Measurements from ENCODE around the gene RIMS3.

RIMS3 gene

DNA sequence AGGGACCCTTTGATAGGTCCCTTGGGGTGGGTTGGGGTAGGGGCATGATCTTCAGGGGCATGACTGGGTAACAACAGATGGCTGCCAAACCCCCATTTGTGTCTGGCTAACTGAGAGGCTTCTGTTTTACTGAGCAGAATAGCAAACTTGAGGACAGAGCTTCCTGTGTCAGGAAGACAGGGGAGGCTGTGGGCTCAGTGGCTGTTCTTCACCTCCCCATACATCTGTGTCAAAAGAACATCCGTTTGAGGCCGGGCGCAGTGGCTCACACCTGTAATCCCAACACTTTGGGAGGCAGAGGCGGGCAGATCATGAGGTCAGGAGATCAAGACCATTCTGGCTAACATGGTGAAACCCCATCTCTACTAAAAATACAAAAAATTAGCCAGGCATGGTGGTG, 35.9 kb downstream of the RIMS3 start:
- peak in 1 of 5 donors; percentile 26 for DNase-seq

DNA sequence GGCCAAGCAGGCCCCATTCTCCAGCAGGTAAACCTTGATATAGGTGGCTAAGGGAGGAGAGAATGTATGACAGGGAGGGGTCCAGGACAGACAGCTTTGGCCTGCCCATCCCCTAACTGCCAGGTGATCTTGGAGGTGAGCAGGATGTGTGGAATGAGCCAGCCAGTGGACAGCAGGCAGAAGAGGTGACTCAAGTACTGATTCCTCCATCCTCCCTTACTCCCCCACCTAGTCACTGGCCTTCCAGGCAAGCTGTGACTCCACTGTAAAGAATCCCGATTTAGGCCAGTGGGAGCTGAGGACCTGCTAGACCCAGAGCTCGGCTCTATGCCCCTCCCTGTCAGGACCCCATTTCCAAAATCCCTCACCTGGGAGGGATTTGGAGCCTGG, 36.6 kb downstream of the RIMS3 start:
- DNase-seq = no peak

GRCh38 chr1:40627987-40628902, 37.2 kb downstream of the RIMS3 start:
- DNase-seq = peak in 1 of 5 donors; percentile 68

- DNase-seq = no peak
Measured at GRCh38 chr1:40626383-40626770, 39.1 kb downstream of the RIMS3 start.

- DNase-seq = no peak
Measured at GRCh38 chr1:40625476-40626382, 39.8 kb downstream of the RIMS3 start.

DNA sequence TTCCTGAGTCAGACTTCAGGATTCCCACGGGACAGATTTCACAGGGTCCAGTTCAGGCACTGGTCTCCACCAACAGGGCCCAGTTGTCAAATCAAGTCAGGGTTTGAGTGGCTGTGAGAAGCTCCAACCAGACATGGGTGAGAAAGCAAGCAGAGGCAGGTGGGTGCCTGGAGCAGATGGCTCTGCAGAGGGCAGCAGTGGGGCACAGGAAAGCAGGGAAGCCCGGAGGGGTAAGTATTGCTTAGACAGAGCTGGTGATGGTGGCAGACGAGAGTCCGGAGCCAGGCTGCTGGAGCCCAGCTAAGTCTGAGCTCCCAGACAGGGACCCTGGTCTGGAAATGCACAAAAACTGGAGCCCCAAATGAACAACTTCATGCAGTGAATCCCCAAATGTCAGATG, 40.4 kb downstream of the RIMS3 start:
- no peak for DNase-seq

- DNase-seq = no peak
Measured at GRCh38 chr1:40622936-40623629, 42.4 kb downstream of the RIMS3 start.

DNA sequence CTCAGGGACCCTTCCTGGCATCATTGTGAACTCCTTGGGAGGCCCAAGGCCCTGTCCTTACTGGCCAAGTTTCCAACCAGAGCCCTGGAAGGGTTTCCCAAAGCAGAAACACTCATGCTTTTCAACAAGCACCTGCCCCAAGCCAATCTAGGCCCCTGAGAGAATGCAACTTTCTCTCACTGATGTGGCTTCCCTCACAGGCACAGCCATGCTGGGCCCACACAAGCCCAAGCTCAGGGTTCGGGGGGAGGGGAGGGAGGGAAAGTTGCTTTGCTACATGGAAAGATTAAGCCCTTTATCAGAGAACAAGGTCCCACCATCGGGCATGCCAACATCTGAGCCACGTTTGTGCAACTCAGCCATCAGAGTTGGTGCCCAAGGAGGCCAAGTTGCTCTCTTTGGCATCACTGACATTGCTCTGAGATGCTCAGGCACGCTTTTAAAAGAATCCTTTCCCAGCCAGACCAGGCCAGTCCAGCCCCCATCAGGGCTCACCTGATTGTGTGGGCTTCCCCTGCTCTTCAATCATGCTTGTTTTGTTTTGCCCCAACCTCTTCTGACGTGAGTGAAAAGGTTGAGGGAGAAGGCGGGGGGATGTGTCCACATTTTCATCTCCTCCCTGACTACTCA, 43.5 kb downstream of the RIMS3 start:
- DNase-seq = no peak

DNA sequence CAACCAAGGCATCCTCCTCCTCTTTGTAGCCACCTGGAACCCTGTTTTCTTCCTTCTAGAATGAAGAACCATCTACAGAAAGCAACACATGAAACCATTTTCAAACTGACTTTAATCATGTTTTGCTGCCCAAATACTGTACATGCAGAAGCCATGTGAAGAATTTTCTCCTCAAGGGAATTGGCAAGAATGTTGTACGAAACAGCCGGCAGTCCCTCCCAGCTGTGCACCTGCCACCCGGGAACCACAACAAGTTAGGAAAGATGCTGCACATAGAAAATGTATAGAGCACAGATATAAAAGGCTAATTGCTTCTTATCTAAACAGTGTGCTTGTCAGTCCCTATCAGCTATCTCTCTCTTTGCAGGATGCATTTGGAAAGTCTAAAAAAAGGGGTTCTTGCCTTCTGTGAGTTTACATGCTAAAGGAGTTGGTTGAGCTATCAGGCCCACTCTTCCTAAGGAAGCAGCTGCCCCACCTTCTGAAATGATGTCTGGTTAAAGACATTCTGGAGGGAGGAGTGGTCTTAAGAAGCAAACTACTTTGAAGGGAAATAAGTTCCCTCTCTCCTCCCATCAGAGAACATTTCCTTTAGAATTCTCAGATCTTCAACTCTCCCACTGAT, 44.8 kb downstream of the RIMS3 start:
- DNase-seq = no peak

DNA sequence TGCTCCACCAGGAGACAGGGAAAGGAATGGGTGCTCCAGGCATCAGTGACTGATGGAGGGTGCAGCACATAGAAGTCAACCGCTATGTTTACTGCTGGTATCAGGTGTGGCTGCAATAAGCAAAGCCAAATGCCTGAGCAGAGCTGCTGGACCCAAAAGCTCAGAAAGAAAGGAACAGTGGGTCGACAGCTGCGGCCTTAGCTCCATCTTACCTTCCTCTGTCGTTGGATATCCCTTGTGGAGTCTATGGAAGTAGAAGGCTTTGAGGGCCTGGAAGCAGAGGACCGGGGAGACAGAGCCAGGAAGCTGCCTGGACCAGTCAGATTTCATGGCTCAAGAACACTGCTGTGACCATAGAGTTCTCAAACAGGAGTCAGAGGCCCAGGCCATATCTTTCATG, 45.3 kb downstream of the RIMS3 start:
- DNase-seq = no peak

GRCh38 chr1:40618108-40618507, 47.4 kb downstream of the RIMS3 start:
- no peak for DNase-seq

DNA sequence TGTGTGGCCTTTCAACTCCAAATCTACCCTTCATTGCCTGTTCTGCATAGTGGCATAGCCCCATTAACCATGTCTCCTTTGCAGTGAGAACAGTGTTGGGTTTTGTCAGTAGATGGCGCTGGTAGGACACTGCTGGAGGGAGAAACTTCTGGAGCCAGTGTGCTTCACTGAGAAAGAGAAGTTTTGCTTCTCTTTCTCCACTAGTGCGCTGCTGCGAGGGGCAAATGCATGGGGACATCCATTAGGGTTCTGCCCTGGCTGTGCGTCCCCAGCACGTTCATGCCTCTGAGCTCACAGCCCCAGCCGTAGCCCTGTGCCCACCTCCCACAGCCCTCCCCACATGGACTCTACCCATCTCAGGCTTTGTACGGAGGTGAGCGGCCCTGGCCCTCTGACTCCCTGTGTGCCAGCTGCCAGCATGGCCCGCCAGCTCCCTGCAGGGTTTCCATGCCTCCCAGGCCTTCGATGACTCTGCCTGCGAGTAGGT, 53.1 kb downstream of the RIMS3 start:
- peak in 4 of 5 donors; percentile 34 to 64 (median 54) for DNase-seq

DNA sequence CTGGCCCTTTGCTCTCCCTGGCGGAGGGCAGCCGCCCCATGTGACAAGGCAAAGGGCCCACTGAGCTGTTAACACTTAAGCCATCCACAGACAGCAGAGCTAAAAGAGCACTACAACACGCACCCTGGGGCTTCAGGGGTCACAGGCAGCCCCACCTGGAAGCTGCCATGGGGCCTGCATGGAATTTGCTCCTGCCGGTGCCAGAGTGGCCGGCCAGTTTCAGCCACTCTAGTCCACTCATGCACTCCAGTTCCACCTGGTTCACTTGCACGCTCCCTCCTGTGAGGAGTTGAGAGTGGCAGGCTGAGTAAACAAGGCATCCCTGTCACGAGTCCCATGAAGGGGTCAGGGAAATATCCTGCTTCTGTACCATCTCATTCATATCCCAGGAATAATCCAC, 55.3 kb downstream of the RIMS3 start:
- DNase-seq = no peak

DNA sequence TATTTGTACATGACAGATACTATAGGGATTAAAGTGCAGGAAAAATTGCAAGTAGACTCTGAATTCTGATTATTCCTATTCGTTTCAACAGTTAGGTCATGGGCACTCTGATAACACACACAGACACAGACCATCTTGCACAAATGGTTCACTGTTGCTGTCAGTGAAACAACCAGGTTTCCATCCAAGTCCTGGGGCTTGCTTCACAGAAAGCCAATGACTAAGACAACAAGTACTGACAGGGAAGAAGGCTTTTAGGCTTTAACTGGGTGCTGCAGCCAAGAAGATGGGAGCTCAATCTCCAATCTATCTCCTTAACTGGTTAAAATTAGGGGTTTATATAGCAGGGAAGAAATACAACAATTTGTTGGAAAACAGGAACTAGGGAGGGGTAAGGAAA, 57.6 kb downstream of the RIMS3 start:
- DNase-seq = no peak

DNA sequence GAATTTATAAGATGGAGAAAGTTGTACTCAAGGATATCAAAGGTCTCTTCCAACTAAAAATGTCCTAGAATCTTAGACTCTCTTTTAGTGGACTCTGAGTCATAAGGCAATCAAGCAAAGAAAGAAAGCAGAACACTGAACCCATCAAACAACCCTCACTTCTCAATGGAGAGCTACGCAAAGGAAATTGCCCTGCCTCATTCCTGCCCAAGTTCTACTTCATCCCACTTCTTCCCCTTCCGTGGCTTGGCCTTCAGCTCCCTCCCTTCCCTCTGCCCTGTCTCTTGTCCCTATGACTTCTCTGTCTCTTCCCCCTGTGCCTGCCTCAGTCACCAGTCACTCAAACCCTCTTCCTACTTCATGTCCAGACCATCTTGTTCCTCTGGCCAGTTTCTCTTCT, 58.5 kb downstream of the RIMS3 start:
- DNase-seq = no peak

GRCh38 chr1:40606194-40606593, 59.3 kb downstream of the RIMS3 start:
- no peak for DNase-seq

GRCh38 chr1:40599926-40600325, 65.6 kb downstream of the RIMS3 start:
- DNase-seq = no peak

DNA sequence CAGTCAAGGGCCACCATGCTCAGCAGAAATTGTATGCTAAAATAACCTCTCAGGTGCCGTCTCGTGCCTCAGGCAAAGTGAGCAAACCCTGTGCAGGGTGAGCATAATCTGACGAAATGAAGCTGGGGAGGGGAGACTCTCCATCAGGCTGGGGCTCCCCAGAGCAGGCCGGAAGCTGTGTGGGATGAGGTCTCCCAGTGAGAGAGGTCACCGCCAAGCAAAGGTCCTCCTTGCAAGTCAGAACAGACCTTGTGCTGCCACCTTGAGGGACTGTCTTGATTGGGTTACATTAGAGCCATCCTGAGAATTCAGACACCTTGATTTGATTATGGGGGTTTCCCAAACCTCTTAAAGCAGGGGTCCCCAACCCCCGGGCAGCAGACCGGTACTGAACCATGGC, 69.9 kb downstream of the RIMS3 start:
- DNase-seq = no peak

DNA sequence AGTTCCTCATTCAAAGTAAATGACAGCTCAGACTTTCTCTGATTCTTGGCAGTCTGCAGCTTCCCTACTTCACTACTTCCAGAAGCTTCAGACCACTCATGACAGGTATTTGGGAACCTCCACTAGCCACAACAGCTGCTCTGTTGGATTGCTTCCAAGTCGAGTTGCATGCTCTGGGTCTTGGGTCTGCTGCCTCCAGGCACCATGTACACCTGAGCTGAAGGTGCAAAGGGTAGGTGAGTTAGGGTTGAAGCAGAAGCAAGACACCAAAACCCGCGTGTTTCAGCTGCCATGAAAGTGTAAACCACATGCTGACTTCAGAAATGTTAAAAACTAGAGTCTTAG, 71.3 kb downstream of the RIMS3 start:
- no peak for DNase-seq

GRCh38 chr1:40593449-40594186, 71.9 kb downstream of the RIMS3 start:
- no peak for DNase-seq

GRCh38 chr1:40592107-40592803, 73.2 kb downstream of the RIMS3 start:
- peak in 2 of 5 donors; percentile 3 to 27 for DNase-seq
